ENCODE results near the gene FAH.

The FAH gene

DNA sequence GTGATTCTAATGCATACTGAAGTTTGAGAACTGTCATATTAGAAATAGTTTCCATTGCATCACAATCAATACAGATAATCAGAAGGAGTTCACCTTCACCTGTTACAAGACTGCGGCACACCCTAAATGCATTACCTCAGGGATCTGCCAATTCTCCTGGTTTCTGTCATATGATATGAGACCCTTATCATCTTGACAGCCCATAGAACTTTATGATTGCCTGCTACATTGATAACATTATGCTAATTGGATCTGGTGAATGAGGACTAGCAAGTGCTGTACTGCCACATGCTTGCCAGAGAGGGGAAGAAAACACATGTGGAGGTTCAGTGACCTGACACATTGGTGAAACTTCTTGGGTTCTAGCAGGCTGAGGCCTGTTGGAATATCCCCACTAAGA is 41.4 kb downstream of the FAH start:
- no peaks in the 10 kb centered on the region for H3K9me3 ChIP-seq (ENCODE audit: insufficient read depth, low read depth, low read length)
- TF ChIP-seq EZH2phosphoT487 (IDR thresholded peaks at IDR 0.05; ENCODE audit: borderline replicate concordance): no peak
- TF ChIP-seq, protein P1, sequence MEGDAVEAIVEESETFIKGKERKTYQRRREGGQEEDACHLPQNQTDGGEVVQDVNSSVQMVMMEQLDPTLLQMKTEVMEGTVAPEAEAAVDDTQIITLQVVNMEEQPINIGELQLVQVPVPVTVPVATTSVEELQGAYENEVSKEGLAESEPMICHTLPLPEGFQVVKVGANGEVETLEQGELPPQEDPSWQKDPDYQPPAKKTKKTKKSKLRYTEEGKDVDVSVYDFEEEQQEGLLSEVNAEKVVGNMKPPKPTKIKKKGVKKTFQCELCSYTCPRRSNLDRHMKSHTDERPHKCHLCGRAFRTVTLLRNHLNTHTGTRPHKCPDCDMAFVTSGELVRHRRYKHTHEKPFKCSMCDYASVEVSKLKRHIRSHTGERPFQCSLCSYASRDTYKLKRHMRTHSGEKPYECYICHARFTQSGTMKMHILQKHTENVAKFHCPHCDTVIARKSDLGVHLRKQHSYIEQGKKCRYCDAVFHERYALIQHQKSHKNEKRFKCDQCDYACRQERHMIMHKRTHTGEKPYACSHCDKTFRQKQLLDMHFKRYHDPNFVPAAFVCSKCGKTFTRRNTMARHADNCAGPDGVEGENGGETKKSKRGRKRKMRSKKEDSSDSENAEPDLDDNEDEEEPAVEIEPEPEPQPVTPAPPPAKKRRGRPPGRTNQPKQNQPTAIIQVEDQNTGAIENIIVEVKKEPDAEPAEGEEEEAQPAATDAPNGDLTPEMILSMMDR (conservative IDR thresholded peaks at IDR 0.05; ENCODE audit: low read length): no peak

DNA sequence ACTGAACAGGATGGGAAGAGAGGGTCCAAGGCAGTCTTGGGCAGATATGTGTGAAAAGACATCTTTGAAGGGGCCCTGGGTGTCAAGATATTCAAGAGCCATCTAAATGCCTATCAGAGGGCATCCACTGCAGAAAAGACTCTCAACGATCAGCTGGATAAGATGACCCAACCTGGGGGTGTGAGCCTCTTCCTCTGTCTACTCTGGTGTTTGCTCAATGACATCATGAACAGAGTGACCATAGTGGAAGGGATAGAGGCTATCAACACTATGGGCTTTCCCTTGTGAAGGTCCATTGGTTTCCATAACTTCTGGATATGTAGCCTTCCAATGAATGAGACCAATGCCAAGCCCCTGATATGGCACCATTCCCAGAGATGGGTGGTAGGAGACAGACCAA is 42.1 kb downstream of the FAH start:
- Histone ChIP-seq H2AFZ (ENCODE audit: low read length) (no peak overlapping the region), H3K79me2 (ENCODE audit: insufficient read depth, low read length) (no peaks in the 10 kb centered on the region), H3F3A (ENCODE audit: low read depth) (no peaks in the 10 kb centered on the region), H3K9me2 (replicated peaks; ENCODE audit: low read depth, low read length) (no peaks in the 10 kb centered on the region), H3K4me1 (ENCODE audit: insufficient read depth, low read length, poor library complexity, severe bottlenecking) (no peaks in the 10 kb centered on the region), H3K27me3 (ENCODE audit: insufficient read depth, low read length, poor library complexity, severe bottlenecking) (no peaks in the 10 kb centered on the region), H4K20me1 (ENCODE audit: insufficient read depth, low read length, poor library complexity, severe bottlenecking) (no peaks in the 10 kb centered on the region), H3K4me2 (ENCODE audit: low read depth, low read length, poor library complexity, severe bottlenecking) (no peak overlapping the region), H3K36me3 (ENCODE audit: insufficient read depth, low read length) (no peaks in the 10 kb centered on the region), H3K4me3 (ENCODE audit: low read length, poor library complexity, severe bottlenecking) (no peak overlapping the region), H3K9me3 (ENCODE audit: insufficient read depth, low read depth, low read length) (no peaks in the 10 kb centered on the region), H3K9ac (ENCODE audit: low read depth, low read length, poor library complexity, severe bottlenecking) (no peak overlapping the region)
- no peak for TF ChIP-seq EZH2phosphoT487 (IDR thresholded peaks at IDR 0.05; ENCODE audit: borderline replicate concordance)
- TF ChIP-seq, protein P1 (conservative IDR thresholded peaks at IDR 0.05; ENCODE audit: low read length): no peak

More for the DNA sequence above, 41.4 kb downstream of the FAH start:
- Histone ChIP-seq H3F3A (ENCODE audit: low read depth) (no peaks in the 10 kb centered on the region), H3K36me3 (ENCODE audit: insufficient read depth, low read length) (no peaks in the 10 kb centered on the region), H3K9ac (ENCODE audit: low read depth, low read length, poor library complexity, severe bottlenecking) (no peak overlapping the region), H3K27me3 (ENCODE audit: insufficient read depth, low read length, poor library complexity, severe bottlenecking) (no peaks in the 10 kb centered on the region), H3K9me2 (replicated peaks; ENCODE audit: low read depth, low read length) (no peaks in the 10 kb centered on the region), H3K4me3 (ENCODE audit: low read length, poor library complexity, severe bottlenecking) (no peak overlapping the region), H3K4me1 (ENCODE audit: insufficient read depth, low read length, poor library complexity, severe bottlenecking) (no peaks in the 10 kb centered on the region), H4K20me1 (ENCODE audit: insufficient read depth, low read length, poor library complexity, severe bottlenecking) (no peaks in the 10 kb centered on the region), H2AFZ (ENCODE audit: low read length) (no peak overlapping the region), H3K4me2 (ENCODE audit: low read depth, low read length, poor library complexity, severe bottlenecking) (no peak overlapping the region), H3K79me2 (ENCODE audit: insufficient read depth, low read length) (no peaks in the 10 kb centered on the region)

- Histone ChIP-seq H3K27me3 (ENCODE audit: insufficient read depth, low read length, poor library complexity, severe bottlenecking) (no peaks in the 10 kb centered on the region), H4K20me1 (ENCODE audit: insufficient read depth, low read length, poor library complexity, severe bottlenecking) (no peaks in the 10 kb centered on the region), H3K79me2 (ENCODE audit: insufficient read depth, low read length) (no peaks in the 10 kb centered on the region), H3F3A (ENCODE audit: low read depth) (no peaks in the 10 kb centered on the region), H3K4me1 (ENCODE audit: insufficient read depth, low read length, poor library complexity, severe bottlenecking) (no peaks in the 10 kb centered on the region), H3K4me3 (ENCODE audit: low read length, poor library complexity, severe bottlenecking) (no peak overlapping the region), H3K4me2 (ENCODE audit: low read depth, low read length, poor library complexity, severe bottlenecking) (no peak overlapping the region), H3K36me3 (ENCODE audit: insufficient read depth, low read length) (no peaks in the 10 kb centered on the region), H2AFZ (ENCODE audit: low read length) (no peak overlapping the region), H3K9me2 (replicated peaks; ENCODE audit: low read depth, low read length) (no peaks in the 10 kb centered on the region), H3K9me3 (ENCODE audit: insufficient read depth, low read depth, low read length) (no peaks in the 10 kb centered on the region), H3K9ac (ENCODE audit: low read depth, low read length, poor library complexity, severe bottlenecking) (no peak overlapping the region)
- TF ChIP-seq, protein P1 (conservative IDR thresholded peaks at IDR 0.05; ENCODE audit: low read length): no peak
- TF ChIP-seq EZH2phosphoT487 (IDR thresholded peaks at IDR 0.05; ENCODE audit: borderline replicate concordance): no peak
Measured at GRCh38 chr15:80199366-80199765, 46.6 kb downstream of the FAH start.
